ENCODE data around the gene CMTR1.

The CMTR1 gene

DNA sequence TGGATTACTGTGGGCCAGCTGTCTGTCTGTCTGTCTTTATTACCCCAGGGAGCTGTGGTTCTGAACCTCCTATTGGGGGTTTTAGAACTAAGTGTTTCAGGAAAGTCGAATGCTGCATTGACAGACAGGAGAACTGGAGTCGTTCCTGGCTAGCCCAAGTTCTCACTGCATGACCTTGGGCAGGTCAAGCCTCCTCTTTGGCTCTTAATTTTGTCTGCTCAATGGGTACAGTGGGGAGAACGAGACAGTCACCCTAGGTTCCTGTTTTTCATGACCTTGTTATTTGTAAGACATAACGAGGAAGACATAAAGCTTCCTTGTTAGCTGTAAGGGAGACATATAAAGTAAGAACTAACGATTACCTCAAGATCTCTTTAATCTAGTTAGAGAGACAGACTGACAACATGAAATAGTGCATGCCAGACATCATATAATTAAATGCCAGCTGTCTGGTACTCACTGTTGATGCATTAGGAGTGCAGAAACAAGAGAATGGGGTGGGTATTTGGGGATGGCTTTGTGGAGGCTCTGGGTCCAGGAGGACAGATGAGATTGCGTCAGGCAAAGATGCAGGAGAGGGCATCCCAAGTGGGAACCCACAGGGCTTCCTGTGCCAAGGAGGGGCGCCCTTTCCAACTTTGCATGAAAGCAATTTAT, 70.4 kb downstream of the CMTR1 start:
- in situ Hi-C loops (cut with HindIII; ENCODE audit: low sequenced_read_pairs): no loop called here
- TF ChIP-seq, protein P1, sequence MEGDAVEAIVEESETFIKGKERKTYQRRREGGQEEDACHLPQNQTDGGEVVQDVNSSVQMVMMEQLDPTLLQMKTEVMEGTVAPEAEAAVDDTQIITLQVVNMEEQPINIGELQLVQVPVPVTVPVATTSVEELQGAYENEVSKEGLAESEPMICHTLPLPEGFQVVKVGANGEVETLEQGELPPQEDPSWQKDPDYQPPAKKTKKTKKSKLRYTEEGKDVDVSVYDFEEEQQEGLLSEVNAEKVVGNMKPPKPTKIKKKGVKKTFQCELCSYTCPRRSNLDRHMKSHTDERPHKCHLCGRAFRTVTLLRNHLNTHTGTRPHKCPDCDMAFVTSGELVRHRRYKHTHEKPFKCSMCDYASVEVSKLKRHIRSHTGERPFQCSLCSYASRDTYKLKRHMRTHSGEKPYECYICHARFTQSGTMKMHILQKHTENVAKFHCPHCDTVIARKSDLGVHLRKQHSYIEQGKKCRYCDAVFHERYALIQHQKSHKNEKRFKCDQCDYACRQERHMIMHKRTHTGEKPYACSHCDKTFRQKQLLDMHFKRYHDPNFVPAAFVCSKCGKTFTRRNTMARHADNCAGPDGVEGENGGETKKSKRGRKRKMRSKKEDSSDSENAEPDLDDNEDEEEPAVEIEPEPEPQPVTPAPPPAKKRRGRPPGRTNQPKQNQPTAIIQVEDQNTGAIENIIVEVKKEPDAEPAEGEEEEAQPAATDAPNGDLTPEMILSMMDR (IDR thresholded peaks at IDR 0.05; ENCODE audit: low read depth, low read length, missing control alignments): no peak
- DNase-seq (ENCODE audit: low read depth): no peak
- no peak overlapping the region for H3K4me3 ChIP-seq (ENCODE audit: low read depth, low read length)

DNA sequence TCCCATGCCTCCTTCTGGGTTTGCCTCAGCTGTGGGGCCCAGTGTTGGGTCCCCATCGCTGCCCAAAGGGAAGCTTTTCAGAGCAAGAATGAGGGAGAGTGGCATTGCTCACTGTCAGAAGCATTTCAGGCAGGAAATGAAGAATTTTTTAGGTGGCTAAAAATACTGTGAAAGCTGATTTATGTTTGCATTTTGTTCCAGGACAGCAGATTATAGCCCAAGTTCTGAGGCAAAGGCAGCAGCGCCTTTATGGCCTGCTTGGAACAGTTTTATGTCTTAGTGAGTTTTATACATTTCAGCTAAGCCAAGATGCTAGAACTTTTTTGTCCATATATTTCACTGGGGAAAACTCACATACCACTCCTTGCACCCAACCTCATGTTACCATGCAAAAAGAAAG, 71.0 kb downstream of the CMTR1 start:
- TF ChIP-seq, protein P1 (IDR thresholded peaks at IDR 0.05; ENCODE audit: low read depth, low read length, missing control alignments): no peak
- H3K4me3 ChIP-seq (ENCODE audit: low read depth, low read length): no peak overlapping the region
- no peak for DNase-seq (ENCODE audit: low read depth)
- in situ Hi-C loops (cut with HindIII; ENCODE audit: low sequenced_read_pairs): no loop called here

DNA sequence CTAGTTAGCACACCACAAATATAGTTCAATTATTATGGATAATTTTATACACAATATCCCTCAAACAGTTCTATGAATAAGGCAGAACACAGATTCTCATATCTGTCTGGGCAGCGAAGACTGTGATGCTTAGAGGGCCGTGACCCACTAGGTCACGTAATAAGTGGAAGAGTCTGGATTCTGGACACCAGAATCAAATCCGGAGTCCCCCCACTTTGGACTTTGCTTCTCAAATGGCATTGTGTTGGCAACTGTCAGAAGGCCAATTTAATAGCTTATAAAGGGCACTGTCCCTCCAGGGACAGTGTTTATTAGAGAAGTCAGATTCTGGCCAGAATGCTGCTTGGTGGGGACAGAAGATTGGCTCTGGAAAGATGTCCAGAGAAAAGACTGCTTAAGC, 73.5 kb downstream of the CMTR1 start:
- no peak for DNase-seq (ENCODE audit: low read depth)
- H3K4me3 ChIP-seq (ENCODE audit: low read depth, low read length): no peak overlapping the region
- TF ChIP-seq, protein P1 (IDR thresholded peaks at IDR 0.05; ENCODE audit: low read depth, low read length, missing control alignments): no peak
- in situ Hi-C loops (cut with HindIII; ENCODE audit: low sequenced_read_pairs): no loop called here

DNA sequence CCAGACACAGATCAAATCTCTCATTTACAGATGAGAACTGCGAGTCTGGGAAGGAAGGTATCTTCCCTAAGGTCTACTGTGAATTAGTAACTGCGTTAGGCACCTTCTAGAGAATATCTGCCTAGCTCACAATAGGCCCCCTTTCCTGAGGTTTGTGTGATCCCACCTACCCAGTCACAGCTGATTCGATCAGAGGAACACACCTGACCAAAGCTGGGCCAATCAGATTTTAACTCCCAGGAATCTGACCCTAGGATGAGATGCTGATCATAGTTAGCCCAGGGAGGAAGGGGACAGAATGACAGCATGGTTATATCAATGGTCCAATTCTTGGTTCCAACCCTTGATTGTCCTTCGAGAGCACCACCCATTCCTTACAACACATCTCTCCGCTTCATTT, 74.1 kb downstream of the CMTR1 start:
- DNase-seq (ENCODE audit: low read depth): no peak
- TF ChIP-seq, protein P1 (IDR thresholded peaks at IDR 0.05; ENCODE audit: low read depth, low read length, missing control alignments): no peak
- H3K4me3 ChIP-seq (ENCODE audit: low read depth, low read length): no peak overlapping the region
- in situ Hi-C loops (cut with HindIII; ENCODE audit: low sequenced_read_pairs): no loop called here

DNA sequence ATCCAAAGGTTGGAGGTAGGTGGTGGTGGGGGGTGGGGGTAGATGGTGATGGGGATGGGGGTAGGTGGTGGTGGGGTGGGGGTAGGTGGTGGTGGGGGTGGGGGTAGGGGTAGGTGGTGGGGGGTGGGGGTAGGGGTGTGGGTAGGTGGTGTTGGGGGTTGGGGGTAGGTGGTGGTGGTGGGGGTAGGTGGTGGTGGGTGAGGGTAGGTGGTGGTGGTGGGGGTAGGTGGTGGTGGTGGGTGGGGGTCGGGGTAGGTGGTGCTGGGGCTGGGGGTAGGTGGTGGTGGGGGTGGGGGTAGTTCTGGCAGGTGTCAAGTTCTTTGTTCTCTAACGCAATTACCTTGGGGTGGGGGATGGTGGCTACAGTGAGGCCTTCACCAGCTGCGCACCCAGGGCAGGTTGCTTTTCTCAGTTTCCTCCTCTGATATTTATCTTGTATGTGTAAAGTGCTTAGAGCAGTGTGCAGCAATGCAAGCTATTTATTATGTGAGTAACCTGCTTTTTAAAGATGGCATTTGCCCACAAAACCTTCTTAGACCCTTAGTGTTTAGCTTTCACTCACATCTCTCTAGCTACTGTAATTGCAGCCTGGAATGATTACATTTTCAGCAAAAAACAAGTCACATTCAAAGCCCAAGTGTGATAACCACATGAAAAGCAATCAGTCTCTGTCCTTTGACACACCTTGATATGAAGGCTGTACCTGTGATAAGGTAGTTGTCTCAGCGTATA, 74.8 kb downstream of the CMTR1 start:
- TF ChIP-seq, protein P1 (IDR thresholded peaks at IDR 0.05; ENCODE audit: low read depth, low read length, missing control alignments): no peak
- H3K4me3 ChIP-seq (ENCODE audit: low read depth, low read length): no peak overlapping the region
- no peak for DNase-seq (ENCODE audit: low read depth)
- in situ Hi-C loops (cut with HindIII; ENCODE audit: low sequenced_read_pairs): no loop called here

DNA sequence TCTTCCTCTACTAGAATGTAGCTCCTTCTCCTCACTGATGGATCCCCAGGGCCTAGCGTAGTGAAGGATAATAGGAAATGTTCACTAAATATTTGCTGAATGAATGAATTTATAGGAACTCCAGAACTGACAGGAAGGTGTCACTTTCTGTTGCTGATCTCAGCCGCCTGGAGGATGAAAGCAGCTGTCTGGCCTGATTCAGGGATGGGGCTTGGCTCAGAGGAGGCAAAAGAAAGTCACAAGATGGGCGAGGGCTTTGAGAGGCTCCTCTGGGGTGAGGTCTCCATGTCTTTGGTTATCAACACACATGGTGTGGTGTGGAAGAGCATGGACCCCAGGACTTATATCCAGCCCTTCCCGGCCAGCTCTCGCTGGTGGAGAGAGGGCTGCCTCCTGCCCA, 78.2 kb downstream of the CMTR1 start:
- in situ Hi-C loops (cut with HindIII; ENCODE audit: low sequenced_read_pairs): no loop called here
- H3K4me3 ChIP-seq (ENCODE audit: low read depth, low read length): no peak overlapping the region
- DNase-seq (ENCODE audit: low read depth): no peak
- TF ChIP-seq, protein P1 (IDR thresholded peaks at IDR 0.05; ENCODE audit: low read depth, low read length, missing control alignments): no peak
